ENCODE results near the gene SEC22A.

- TF ChIP-seq CTCF (IDR thresholded peaks at IDR 0.05; ENCODE audit: insufficient read depth, low read length): no peak
- no peak for TF ChIP-seq REST (IDR thresholded peaks at IDR 0.05; ENCODE audit: insufficient replicate concordance, low read depth)
- TF ChIP-seq POLR2AphosphoS5 (IDR thresholded peaks at IDR 0.05; ENCODE audit: low read depth): no peak
- no peak for TF ChIP-seq SPI1 (IDR thresholded peaks at IDR 0.05; ENCODE audit: borderline replicate concordance, low read depth)
- no peak for TF ChIP-seq GABPA (IDR thresholded peaks at IDR 0.05; ENCODE audit: low read depth)
Observed at GRCh38 chr3:123262226-123262625, 60.5 kb downstream of the SEC22A start.
